Measurements from ENCODE around the gene MMGT1.
"Not testable (repeated sequence)": the region's sequence is repeated elsewhere in the genome, so short reads cannot be mapped to it uniquely, and the experiment has no call there.

MMGT1 gene

DNA sequence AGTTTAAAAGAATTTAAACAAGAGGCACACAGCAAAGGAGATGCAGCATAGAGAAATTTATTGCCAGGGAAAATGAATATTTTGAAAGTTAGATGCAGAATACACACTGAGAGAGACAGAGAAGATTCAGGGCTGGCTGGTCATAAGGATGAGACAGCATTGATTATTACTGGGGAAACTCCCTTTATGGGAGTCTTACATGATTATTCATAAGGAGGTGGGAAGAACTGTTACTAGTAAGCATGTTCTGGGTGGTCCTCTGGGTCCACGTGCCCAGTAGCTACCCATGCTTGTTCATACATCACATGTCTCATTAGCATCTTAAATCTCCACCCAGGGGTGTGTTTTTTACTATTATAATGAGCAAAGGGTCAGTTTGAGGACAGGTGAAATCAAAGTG, 53.3 kb downstream of the MMGT1 start:
- DNase-seq: not testable (repeated sequence)

DNA sequence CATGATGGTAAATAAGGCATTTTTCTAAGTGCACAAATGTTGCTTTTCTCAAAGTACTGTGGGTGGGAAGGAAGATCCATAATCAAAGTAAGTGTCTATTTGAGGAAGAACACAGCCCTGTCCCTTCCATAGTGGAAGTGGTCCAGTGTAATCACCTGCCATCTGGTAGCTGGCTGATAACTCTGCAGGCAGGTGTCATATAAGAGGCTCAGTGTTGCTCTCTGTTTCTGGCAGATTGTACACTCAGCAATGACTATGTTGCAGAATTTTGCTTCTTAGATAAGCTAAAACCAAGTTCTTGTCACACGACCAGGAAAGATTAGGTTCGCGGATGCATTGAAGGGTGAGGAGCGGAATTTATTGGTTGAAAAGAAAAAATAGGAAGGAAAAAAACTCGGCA, 59.4 kb downstream of the MMGT1 start:
- no peak for DNase-seq

Measured in activated CD4-positive, alpha-beta T cell treated with anti-CD3 and anti-CD28 coated beads for 4 hours (primary cell).